MM.1S (cell line): ENCODE results near the gene MRM1.

Experiments used
- DNase-seq: peaks from one replicate; pipeline ENCODE4 v3.0.0-alpha.2; 2015
- H2AFZ ChIP-seq: fragments of 300-600 bp; sonication (generic); 2 replicates; pipeline ENCODE4 v1.6.0; 2016; ENCODE audit warnings: antibody characterized with exemption, low read length
- H3F3A ChIP-seq: fragments of 300-600 bp; sonication (generic); 2 replicates; pipeline ENCODE4 v1.6.1; 2016; ENCODE audit warnings: mild to moderate bottlenecking, antibody characterized with exemption, low read length, moderate library complexity, mixed read lengths; ENCODE audit not compliant: insufficient read depth
- H3K27ac ChIP-seq: fragments of 300-600 bp; sonication (generic); 2 replicates; pipeline ENCODE4 v1.5.1; 2016; ENCODE audit warnings: mild to moderate bottlenecking, low read length
- H3K27me3 ChIP-seq: fragments of 300-600 bp; sonication (generic); replicated peaks from 2 replicates; pipeline ENCODE4 v1.6.0; 2016; ENCODE audit warnings: low read length; ENCODE audit not compliant: insufficient read depth
- H3K36me3 ChIP-seq: fragments of 300-600 bp; sonication (generic); replicated peaks from 2 replicates; pipeline ENCODE4 v1.6.1; 2016; ENCODE audit warnings: mild to moderate bottlenecking, low read length, mixed read lengths; ENCODE audit not compliant: insufficient read depth
- H3K4me1 ChIP-seq: fragments of 300-600 bp; sonication (generic); 2 replicates; pipeline ENCODE4 v1.6.1; 2016; ENCODE audit warnings: low read length, mixed read lengths
- H3K4me2 ChIP-seq: fragments of 300-600 bp; sonication (generic); 2 replicates; pipeline ENCODE4 v1.6.0; 2016; ENCODE audit warnings: low read depth, low read length
- H3K4me3 ChIP-seq: fragments of 300-600 bp; sonication (generic); 2 replicates; pipeline ENCODE4 v1.5.1; 2016; ENCODE audit warnings: low read length, mixed read lengths
- H3K79me2 ChIP-seq: fragments of 300-600 bp; sonication (generic); 2 replicates; pipeline ENCODE4 v1.6.1; 2016; ENCODE audit warnings: mixed run types, low read length, mixed read lengths
- H3K9ac ChIP-seq: fragments of 300-600 bp; sonication (generic); 2 replicates; pipeline ENCODE4 v1.6.1; 2016; ENCODE audit warnings: low read length, mixed read lengths
- H3K9me2 ChIP-seq: fragments of 300-600 bp; sonication (generic); replicated peaks from 2 replicates; pipeline ENCODE4 v1.6.1; 2016; ENCODE audit warnings: mild to moderate bottlenecking, low read length, mixed read lengths; ENCODE audit not compliant: insufficient read depth
- H3K9me3 ChIP-seq: fragments of 300-600 bp; sonication (generic); replicated peaks from 2 replicates; pipeline ENCODE4 v1.6.1; 2016; ENCODE audit warnings: mild to moderate bottlenecking, low read length, mixed read lengths; ENCODE audit not compliant: insufficient read depth
- H4K20me1 ChIP-seq: fragments of 300-600 bp; sonication (generic); 2 replicates; pipeline ENCODE4 v1.6.1; 2016; ENCODE audit warnings: mild to moderate bottlenecking, low read length, moderate library complexity, mixed read lengths; ENCODE audit not compliant: insufficient read depth
- EZH2 ChIP-seq: fragments of 300-600 bp; sonication (generic); optimal IDR thresholded peaks from 2 replicates; pipeline ENCODE3; 2017; ENCODE audit warnings: low read depth, mild to moderate bottlenecking, antibody characterized with exemption, low read length, mixed read lengths
- EZH2phosphoT487 ChIP-seq: fragments of 300-600 bp; sonication (generic); IDR thresholded peaks from 2 replicates; pipeline ENCODE4 v1.6.1; 2018; ENCODE audit warnings: antibody characterized with exemption, low read length
- TF ChIP-seq, protein P1 (sequence below): fragments of 300-600 bp; sonication (generic); IDR thresholded peaks from 2 replicates; pipeline ENCODE4 v1.5.1; 2016; ENCODE audit warnings: antibody characterized with exemption, low read length, mixed read lengths

The MRM1 gene

DNA sequence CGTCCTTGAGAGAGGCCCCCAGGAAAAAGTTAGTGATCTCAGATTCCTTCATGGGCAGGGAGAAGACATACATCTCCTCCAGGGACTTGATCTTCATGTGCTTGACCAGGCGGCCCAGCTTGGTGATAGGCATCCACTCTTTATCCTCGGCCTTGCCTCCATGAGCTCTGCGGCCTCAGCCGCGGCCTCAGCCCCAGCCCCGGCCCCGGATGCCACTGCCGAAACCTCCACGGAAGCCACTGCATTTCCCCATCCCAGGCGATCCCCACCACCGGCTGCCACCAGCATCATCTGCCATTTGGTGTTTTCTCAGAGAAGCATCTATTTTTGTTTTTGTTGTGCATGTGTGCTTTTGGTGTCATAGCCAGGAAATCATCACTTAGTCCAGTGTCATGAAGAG, 26.4 kb upstream of the MRM1 start:
- H3K36me3 ChIP-seq: peaks cover 7% of the 10 kb centered on the region; the same call in 1 of the 2 replicates
- H3K9ac ChIP-seq: no peak overlapping the region
- no peaks in the 10 kb centered on the region for H4K20me1 ChIP-seq
- no peaks in the 10 kb centered on the region for H3K27me3 ChIP-seq
- DNase-seq: no peak
- no peak overlapping the region for H2AFZ ChIP-seq
- H3F3A ChIP-seq: peaks cover 5% of the 10 kb centered on the region; the same call in 1 of the 2 replicates
- H3K9me3 ChIP-seq: no peaks in the 10 kb centered on the region
- no peaks in the 10 kb centered on the region for H3K4me1 ChIP-seq
- TF ChIP-seq EZH2: no peak
- TF ChIP-seq, protein P1, sequence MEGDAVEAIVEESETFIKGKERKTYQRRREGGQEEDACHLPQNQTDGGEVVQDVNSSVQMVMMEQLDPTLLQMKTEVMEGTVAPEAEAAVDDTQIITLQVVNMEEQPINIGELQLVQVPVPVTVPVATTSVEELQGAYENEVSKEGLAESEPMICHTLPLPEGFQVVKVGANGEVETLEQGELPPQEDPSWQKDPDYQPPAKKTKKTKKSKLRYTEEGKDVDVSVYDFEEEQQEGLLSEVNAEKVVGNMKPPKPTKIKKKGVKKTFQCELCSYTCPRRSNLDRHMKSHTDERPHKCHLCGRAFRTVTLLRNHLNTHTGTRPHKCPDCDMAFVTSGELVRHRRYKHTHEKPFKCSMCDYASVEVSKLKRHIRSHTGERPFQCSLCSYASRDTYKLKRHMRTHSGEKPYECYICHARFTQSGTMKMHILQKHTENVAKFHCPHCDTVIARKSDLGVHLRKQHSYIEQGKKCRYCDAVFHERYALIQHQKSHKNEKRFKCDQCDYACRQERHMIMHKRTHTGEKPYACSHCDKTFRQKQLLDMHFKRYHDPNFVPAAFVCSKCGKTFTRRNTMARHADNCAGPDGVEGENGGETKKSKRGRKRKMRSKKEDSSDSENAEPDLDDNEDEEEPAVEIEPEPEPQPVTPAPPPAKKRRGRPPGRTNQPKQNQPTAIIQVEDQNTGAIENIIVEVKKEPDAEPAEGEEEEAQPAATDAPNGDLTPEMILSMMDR: no peak
- TF ChIP-seq EZH2phosphoT487: no peak
- H3K4me3 ChIP-seq: no peak overlapping the region
- peaks cover 69% of the 10 kb centered on the region for H3K79me2 ChIP-seq
- no peak overlapping the region for H3K4me2 ChIP-seq
- no peaks in the 10 kb centered on the region for H3K9me2 ChIP-seq
- no peak overlapping the region for H3K27ac ChIP-seq

DNA sequence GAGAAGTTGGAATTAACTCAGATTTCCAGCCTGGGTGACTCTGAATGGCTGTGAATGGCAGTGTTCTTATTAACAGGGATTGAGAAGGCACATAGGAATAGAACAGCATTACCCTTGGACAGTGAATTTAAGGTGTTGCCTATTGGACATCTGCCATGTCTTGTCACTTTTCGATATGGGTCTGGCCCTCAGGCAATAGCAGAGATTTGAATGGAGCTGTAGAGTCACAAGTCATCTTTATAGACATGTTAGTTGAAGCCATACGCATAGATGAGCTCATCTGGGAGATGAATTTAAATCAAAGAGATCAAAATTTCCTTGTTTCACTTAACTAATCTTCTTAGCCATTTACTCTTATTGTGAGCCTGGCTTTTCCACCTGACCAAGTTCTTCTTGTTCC, 24.6 kb upstream of the MRM1 start:
- no peak overlapping the region for H3K9ac ChIP-seq
- H4K20me1 ChIP-seq: no peaks in the 10 kb centered on the region
- DNase-seq: no peak
- TF ChIP-seq, protein P1: no peak
- TF ChIP-seq EZH2phosphoT487: no peak
- no peak for TF ChIP-seq EZH2
- H3K4me1 ChIP-seq: no peaks in the 10 kb centered on the region
- H3K4me2 ChIP-seq: no peak overlapping the region
- no peaks in the 10 kb centered on the region for H3K27me3 ChIP-seq
- peaks cover 5% of the 10 kb centered on the region; the same call in 1 of the 2 replicates for H3F3A ChIP-seq
- no peaks in the 10 kb centered on the region for H3K9me3 ChIP-seq
- H3K4me3 ChIP-seq: no peak overlapping the region
- peaks cover 6% of the 10 kb centered on the region; the same call in 1 of the 2 replicates for H3K36me3 ChIP-seq
- no peaks in the 10 kb centered on the region for H3K9me2 ChIP-seq
- no peak overlapping the region for H2AFZ ChIP-seq
- H3K79me2 ChIP-seq: peaks cover 61% of the 10 kb centered on the region
- H3K27ac ChIP-seq: no peak overlapping the region

DNA sequence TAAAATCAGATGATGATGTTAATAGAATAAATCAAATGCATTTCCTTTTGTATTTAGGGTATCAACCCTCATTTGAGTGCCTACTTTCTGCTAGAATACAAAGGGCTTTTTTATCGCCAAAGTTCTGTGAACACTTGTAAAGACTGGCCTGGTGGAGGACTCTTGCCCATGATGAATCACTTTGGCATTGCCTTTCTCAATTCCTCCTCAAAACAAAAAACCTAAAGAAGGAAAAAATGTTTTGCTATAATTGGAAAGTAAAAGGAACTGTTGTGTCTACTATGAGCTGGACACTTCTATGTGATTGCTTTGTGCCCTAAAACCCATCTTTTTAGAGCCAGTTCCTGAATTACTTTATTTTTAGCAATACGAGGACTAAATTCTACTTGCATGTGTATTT, 22.7 kb upstream of the MRM1 start:
- Histone ChIP-seq H3F3A (no peaks in the 10 kb centered on the region), H3K9me3 (no peaks in the 10 kb centered on the region), H3K9me2 (no peaks in the 10 kb centered on the region), H2AFZ (no peak overlapping the region), H3K79me2 (peaks cover 48% of the 10 kb centered on the region), H3K36me3 (peaks cover 6% of the 10 kb centered on the region; the same call in 1 of the 2 replicates), H4K20me1 (no peaks in the 10 kb centered on the region), H3K4me2 (no peak overlapping the region), H3K9ac (no peak overlapping the region), H3K4me3 (no peak overlapping the region), H3K27me3 (no peaks in the 10 kb centered on the region), H3K27ac (no peak overlapping the region), H3K4me1 (no peaks in the 10 kb centered on the region)
- no peak for DNase-seq
- no peak for TF ChIP-seq EZH2phosphoT487
- no peak for TF ChIP-seq EZH2

DNA sequence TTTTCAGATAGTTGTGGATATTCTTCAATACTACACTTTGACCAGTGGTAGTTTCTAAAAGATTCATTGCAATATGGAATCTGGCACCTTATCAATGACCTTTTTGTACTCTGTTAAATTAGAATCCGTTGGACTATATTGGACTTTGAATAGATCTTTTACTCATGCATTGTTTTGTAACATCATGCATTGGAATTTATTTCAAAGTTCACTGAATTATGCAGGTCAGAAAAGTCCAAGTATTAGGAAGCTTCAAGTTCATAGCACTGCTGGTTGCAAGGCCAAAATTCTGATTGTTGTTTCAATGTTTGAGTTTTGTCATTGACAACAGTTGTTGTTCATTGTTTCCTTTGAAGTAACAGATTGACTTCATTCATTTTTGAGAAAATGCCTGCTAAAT, 17.6 kb upstream of the MRM1 start:
- H3K9me3 ChIP-seq: no peaks in the 10 kb centered on the region
- H3K79me2 ChIP-seq: peaks cover 14% of the 10 kb centered on the region
- H3K4me2 ChIP-seq: no peak overlapping the region
- H3K27me3 ChIP-seq: no peaks in the 10 kb centered on the region
- H3K9me2 ChIP-seq: no peaks in the 10 kb centered on the region
- H3K36me3 ChIP-seq: peaks cover 16% of the 10 kb centered on the region
- no peak overlapping the region for H2AFZ ChIP-seq
- H3F3A ChIP-seq: peaks cover 4% of the 10 kb centered on the region; the same call in 1 of the 2 replicates
- no peak overlapping the region for H3K27ac ChIP-seq
- DNase-seq: no peak
- no peaks in the 10 kb centered on the region for H3K4me1 ChIP-seq
- no peak overlapping the region for H3K4me3 ChIP-seq
- no peaks in the 10 kb centered on the region for H4K20me1 ChIP-seq
- H3K9ac ChIP-seq: no peak overlapping the region
- TF ChIP-seq EZH2 (no peak), EZH2phosphoT487 (no peak)
- TF ChIP-seq, protein P1: no peak
